Endodermal cell (in vitro differentiated cells): ENCODE data around the gene DEFB108B. TPM values are rescaled to one million over a fixed set of nuclear protein-coding genes. Genes with fewer than 3 reads are reported as not detected.
"Not testable (repeated sequence)": the region's sequence is repeated elsewhere in the genome, so short reads cannot be mapped to it uniquely, and the experiment has no call there.

Experiments used
- DNase-seq: peaks from one replicate; pipeline ENCODE4 v3.0.0-alpha.2; 2017
- H3K27ac ChIP-seq: 2 replicates; pipeline ENCODE4 v1.5.1; 2013; ENCODE audit warnings: mild to moderate bottlenecking, low read depth, low read length, moderate library complexity
- H3K27me3 ChIP-seq: 2 replicates; pipeline ENCODE4 v1.6.1; 2013; ENCODE audit warnings: mild to moderate bottlenecking, low read length, moderate library complexity; ENCODE audit not compliant: insufficient read depth, control insufficient read depth, poor library complexity, severe bottlenecking
- H3K36me3 ChIP-seq: 2 replicates; pipeline ENCODE4 v1.7.0; 2013; ENCODE audit warnings: mild to moderate bottlenecking, low read length, moderate library complexity; ENCODE audit not compliant: control insufficient read depth, insufficient read depth
- H3K4me1 ChIP-seq: one replicate; pipeline ENCODE4 v1.7.0; 2013; ENCODE audit warnings: low read length; ENCODE audit not compliant: control insufficient read depth, insufficient read depth
- H3K4me3 ChIP-seq: 2 replicates; pipeline ENCODE4 v1.5.1; 2013; ENCODE audit warnings: mild to moderate bottlenecking, low read length, moderate library complexity
- H3K9ac ChIP-seq: 2 replicates; pipeline ENCODE4 v1.6.1; 2013; ENCODE audit warnings: mild to moderate bottlenecking, low read length, moderate library complexity; ENCODE audit not compliant: poor library complexity, severe bottlenecking; ENCODE audit errors: extremely low read depth
- H3K9me3 ChIP-seq: 2 replicates; pipeline ENCODE4 v1.6.1; 2013; ENCODE audit warnings: mild to moderate bottlenecking, low read length, moderate library complexity; ENCODE audit not compliant: control insufficient read depth
- H3K27ac Mint-ChIP-seq: 2 replicates; pipeline ENCODE4 v1.8.0; 2020; ENCODE audit warnings: mixed read lengths
- H3K27me3 Mint-ChIP-seq: 2 replicates; pipeline ENCODE4 v1.8.0; 2021; ENCODE audit warnings: mild to moderate bottlenecking, mixed read lengths; ENCODE audit not compliant: insufficient read depth
- H3K36me3 Mint-ChIP-seq: 2 replicates; pipeline ENCODE4 v1.8.0; 2020; ENCODE audit warnings: low read depth, mixed read lengths
- H3K4me1 Mint-ChIP-seq: 2 replicates; pipeline ENCODE4 v1.8.0; 2020; ENCODE audit warnings: mixed read lengths
- H3K4me3 Mint-ChIP-seq: 2 replicates; pipeline ENCODE4 v1.8.0; 2020; ENCODE audit warnings: mild to moderate bottlenecking, moderate library complexity, mixed read lengths
- H3K9me3 Mint-ChIP-seq: 2 replicates; pipeline ENCODE4 v1.8.0; 2020; ENCODE audit warnings: mild to moderate bottlenecking, mixed read lengths
- WGBS, 2 experiments: methylation state at CpG; one replicate each; pipeline versions ENCODE4 v1.1.5 to v1.1.7; 2013; ENCODE audit warnings: missing lambda C conversion rate in 2 of 2, mixed read lengths in 1 of 2; ENCODE audit not compliant: insufficient coverage in 1 of 2, insufficient read length in 1 of 2; 5-methylcytosine and 5-hydroxymethylcytosine counted together
- total RNA-seq, 2 donors: library from RNA; stranded (reverse); fragmentation: NEBNext Ultra II Directional in 1 of 2; extraction: Animal tissue kit (Norgen Biotek cat#: 25700) in 1 of 2; gene quantifications; 2 replicates in 1 of 2; 3 replicates in 1 of 2; pipeline ENCODE4 v1.2.1, GENCODE V29; 2021
- TF ChIP-seq, protein P1 (sequence below): fragments of 200-600 bp; sonication (generic); conservative IDR thresholded peaks from 2 replicates; pipeline ENCODE4 v1.5.0; 2021; ENCODE audit warnings: antibody characterized with exemption, mild to moderate bottlenecking

DEFB108B gene
- total RNA-seq, 2 donors from 2014 or later = not detected

DNA sequence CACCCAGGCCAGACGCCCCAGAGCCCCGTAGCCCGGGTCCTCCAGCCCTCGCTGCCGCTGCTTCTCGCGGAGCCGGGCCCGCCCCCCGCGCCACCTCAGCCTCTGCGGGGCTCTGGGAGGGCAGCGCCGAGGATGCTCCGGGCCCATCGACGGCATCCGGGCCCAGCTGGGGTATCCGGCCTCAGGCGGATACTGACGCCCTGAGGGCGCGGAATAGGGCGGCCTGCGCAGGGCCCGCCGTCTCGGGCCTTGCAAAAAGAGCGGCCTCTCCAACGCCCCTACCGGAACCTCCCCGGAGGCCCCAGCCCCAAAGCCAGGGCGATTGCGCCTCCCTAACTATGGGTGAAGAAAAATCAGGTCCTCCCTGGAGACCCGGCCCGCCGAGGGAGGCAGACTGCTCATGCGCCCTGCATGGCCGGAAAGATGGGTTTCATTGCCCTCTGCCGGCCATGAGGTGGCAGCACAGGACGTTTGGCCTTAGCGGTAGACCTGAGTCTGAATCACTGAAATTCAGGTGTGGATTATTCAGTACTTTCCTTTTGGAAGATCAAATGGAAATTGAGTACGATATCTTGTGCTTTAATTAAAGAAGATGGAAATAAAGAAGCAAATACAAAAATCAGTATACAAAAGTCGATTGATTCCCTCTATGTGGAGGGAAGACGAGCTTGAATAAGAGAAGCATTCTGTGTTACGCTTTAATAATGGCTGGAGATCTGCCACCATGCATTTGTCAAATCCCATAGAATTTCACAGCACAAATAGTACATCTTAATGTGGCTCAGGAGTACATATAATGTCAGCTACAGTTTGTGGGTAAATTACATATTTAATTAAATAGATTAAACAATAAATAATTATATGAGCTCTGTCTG, 19.3 kb upstream of the DEFB108B start:
- H3K4me3 ChIP-seq, H3K9me3 ChIP-seq, H3K36me3 Mint-ChIP-seq, H3K9me3 Mint-ChIP-seq, H3K4me1 ChIP-seq, H3K27me3 Mint-ChIP-seq, H3K27ac Mint-ChIP-seq, H3K27me3 ChIP-seq, H3K27ac ChIP-seq, H3K9ac ChIP-seq, H3K36me3 ChIP-seq, H3K4me1 Mint-ChIP-seq: not testable (repeated sequence)
- peak overlapping the region; percentile 49 for H3K4me3 Mint-ChIP-seq
- WGBS, 2 experiments = 7 to 11% methylated on average over 9 to 38 of the region's 46 CpGs
- TF ChIP-seq, protein P1, sequence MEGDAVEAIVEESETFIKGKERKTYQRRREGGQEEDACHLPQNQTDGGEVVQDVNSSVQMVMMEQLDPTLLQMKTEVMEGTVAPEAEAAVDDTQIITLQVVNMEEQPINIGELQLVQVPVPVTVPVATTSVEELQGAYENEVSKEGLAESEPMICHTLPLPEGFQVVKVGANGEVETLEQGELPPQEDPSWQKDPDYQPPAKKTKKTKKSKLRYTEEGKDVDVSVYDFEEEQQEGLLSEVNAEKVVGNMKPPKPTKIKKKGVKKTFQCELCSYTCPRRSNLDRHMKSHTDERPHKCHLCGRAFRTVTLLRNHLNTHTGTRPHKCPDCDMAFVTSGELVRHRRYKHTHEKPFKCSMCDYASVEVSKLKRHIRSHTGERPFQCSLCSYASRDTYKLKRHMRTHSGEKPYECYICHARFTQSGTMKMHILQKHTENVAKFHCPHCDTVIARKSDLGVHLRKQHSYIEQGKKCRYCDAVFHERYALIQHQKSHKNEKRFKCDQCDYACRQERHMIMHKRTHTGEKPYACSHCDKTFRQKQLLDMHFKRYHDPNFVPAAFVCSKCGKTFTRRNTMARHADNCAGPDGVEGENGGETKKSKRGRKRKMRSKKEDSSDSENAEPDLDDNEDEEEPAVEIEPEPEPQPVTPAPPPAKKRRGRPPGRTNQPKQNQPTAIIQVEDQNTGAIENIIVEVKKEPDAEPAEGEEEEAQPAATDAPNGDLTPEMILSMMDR = peak; percentile 71
- peak; percentile 95 for DNase-seq

DNA sequence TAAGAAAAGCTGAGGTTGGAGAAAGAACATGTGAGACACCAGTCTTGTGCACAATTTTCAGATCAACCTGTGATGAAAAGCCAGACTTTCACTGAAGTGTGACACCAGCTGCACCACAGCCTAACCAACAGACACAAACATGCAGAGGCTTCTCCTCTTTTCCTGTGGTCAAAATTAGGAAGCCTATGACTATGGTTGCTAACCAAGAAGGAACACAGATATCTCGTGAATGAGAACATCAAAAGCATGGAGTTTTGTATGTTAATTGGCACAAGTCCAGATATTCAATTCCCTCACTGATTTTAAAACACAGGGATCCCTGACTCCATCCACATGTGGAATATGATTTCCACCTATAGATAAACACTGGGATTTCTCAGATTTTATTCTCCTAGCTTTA, 11.5 kb upstream of the DEFB108B start:
- H3K27me3 Mint-ChIP-seq, H3K4me3 ChIP-seq, H3K27me3 ChIP-seq, DNase-seq, H3K36me3 Mint-ChIP-seq, H3K27ac Mint-ChIP-seq, H3K4me1 Mint-ChIP-seq, H3K4me1 ChIP-seq, H3K4me3 Mint-ChIP-seq, H3K36me3 ChIP-seq, H3K27ac ChIP-seq, H3K9me3 Mint-ChIP-seq, H3K9ac ChIP-seq, H3K9me3 ChIP-seq: not testable (repeated sequence)
- 86% methylated on average over 1 of the region's 1 CpG; no CpG with 5 or more reads in 1 of the 2 experiments for WGBS, 2 experiments

DNA sequence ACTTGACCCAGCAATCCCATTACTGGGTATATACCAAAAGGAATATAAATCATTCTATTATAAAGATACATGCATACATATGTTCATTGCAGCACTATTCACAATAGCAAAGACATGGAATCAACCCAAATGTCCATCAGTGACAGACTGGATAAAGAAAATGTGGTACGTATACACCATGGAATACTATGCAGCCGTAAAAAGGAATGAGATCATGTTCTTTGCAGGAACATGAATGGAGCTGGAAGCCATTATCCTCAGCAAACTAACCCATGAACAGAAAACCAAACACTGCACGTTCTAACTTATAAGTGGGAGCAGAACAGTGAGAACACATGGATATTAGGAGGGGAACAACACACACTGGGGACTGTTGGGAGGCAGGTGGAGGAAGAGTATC, 3.8 kb upstream of the DEFB108B start:
- WGBS, 2 experiments = 96 to 100% methylated on average over 1 to 3 of the region's 3 CpGs

DNA sequence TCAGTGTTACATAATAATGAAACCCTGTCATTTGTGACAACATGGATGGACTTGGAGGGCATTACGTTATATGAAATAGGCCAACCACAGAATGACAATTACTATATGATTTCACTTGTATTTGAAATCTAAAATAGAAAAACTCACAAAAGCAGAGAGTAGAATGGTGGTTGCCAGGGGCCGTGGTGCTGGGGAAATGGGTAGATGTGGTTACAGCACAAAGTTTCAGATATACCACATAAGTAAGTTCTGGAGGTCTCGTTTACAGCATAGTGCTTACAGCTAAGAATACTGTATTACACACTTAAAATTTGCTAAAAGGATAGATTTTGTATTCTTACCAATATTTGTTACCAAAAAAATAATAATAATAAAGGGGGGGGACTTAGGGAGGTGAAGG, 3.3 kb upstream of the DEFB108B start:
- H3K4me3 ChIP-seq, H3K27ac Mint-ChIP-seq, H3K27ac ChIP-seq, H3K9ac ChIP-seq, H3K4me3 Mint-ChIP-seq, H3K9me3 ChIP-seq, H3K27me3 Mint-ChIP-seq, H3K36me3 ChIP-seq, H3K36me3 Mint-ChIP-seq, H3K27me3 ChIP-seq, DNase-seq, H3K4me1 Mint-ChIP-seq, H3K4me1 ChIP-seq: not testable (repeated sequence)
- WGBS, 2 experiments = 100% methylated on average over 2 of the region's 3 CpGs; no CpG with 5 or more reads in 1 of the 2 experiments
- H3K9me3 Mint-ChIP-seq = peaks cover 35% of the 10 kb centered on the region

More for the DNA sequence above, 3.8 kb upstream of the DEFB108B start:
- H3K27me3 ChIP-seq, DNase-seq, H3K27me3 Mint-ChIP-seq, H3K36me3 ChIP-seq, H3K4me1 ChIP-seq, H3K27ac ChIP-seq, H3K9me3 ChIP-seq, H3K9ac ChIP-seq, H3K27ac Mint-ChIP-seq, H3K4me3 ChIP-seq, H3K4me1 Mint-ChIP-seq, H3K4me3 Mint-ChIP-seq, H3K36me3 Mint-ChIP-seq: not testable (repeated sequence)
- H3K9me3 Mint-ChIP-seq = peaks cover 35% of the 10 kb centered on the region

DNA sequence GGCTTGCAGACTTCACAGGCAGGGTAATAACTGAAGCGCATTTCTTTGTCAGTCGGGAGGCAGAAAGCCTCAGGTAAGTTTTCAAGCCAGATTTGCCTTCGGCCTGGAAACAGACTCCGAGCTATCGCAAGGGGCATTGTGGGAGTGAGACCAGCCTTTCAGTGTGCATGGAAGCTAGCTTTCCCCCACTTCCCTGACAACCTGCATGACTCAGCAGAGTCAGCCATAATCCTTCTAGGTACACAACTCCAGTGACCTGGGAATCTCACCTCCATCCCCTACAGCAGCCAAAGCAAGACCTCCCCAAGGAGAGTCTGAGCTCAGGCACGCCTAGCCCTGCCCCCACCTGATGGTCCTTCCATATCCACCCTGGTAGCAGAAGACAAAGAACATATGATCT, 9.7 kb downstream of the DEFB108B start:
- H3K4me3 Mint-ChIP-seq, H3K4me1 ChIP-seq, H3K4me3 ChIP-seq, H3K27ac ChIP-seq, H3K9me3 Mint-ChIP-seq, H3K9ac ChIP-seq, H3K27me3 ChIP-seq, H3K9me3 ChIP-seq, H3K36me3 ChIP-seq, H3K36me3 Mint-ChIP-seq, H3K27me3 Mint-ChIP-seq: not testable (repeated sequence)
- Mint-ChIP-seq H3K4me1 (peaks cover 13% of the 10 kb centered on the region), H3K27ac (peak overlapping the region; percentile 89)
- DNase-seq = peak; percentile 58
- WGBS, 2 experiments = 89 to 95% methylated on average over 5 to 6 of the region's 6 CpGs

DNA sequence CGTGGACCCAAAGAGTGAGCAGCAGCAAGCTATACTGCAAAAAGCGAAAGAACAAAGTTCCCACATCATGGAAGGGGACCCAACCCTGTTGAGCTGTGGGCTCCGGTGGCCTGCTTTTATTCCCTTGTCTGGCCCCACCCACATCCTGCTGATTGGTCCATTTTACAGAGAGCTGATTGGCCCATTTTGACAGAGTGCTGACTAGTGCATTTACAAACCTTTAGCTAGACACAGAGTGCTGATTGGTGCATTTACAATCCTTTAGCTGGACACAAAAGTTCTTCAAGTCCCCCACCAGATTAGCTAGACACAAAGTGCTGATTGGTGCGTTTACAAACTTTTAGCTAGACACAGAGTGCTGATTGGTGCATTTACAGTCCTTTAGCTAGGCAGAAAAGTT, 10.4 kb downstream of the DEFB108B start:
- H3K9me3 ChIP-seq, H3K27me3 Mint-ChIP-seq, H3K9me3 Mint-ChIP-seq, H3K4me1 ChIP-seq, H3K27me3 ChIP-seq, H3K9ac ChIP-seq, H3K4me3 ChIP-seq, H3K27ac ChIP-seq, H3K36me3 ChIP-seq, DNase-seq, H3K4me3 Mint-ChIP-seq, H3K36me3 Mint-ChIP-seq: not testable (repeated sequence)
- peak overlapping the region; percentile 89 for H3K27ac Mint-ChIP-seq
- WGBS, 2 experiments = 94 to 97% methylated on average over 2 to 4 of the region's 4 CpGs
- peaks cover 13% of the 10 kb centered on the region for H3K4me1 Mint-ChIP-seq
